K562 (cell line): ENCODE measurements around the gene RNF150. TPM values are rescaled to one million over a fixed set of nuclear protein-coding genes. Genes with fewer than 3 reads are reported as not detected.

Source experiments
- ATAC-seq: fragments of 200-7000 bp; cut with Tn5 transposase; 3 replicates; pipeline ENCODE4 v1.9.1; 2020; ENCODE audit warnings: moderate library complexity
- BruUV-seq: library from RNA; stranded (reverse); fragments of 400-500 nt; replicated peaks from 2 replicates; lab custom pipeline; 2021; lab: Mats Ljungman, UMichigan
- CTCF ChIA-PET: fragments of 300-600 bp; formaldehyde crosslinking; extraction: SDS; loops from one replicate; lab custom pipeline; 2021; ENCODE audit warnings: low intra/inter-chr PET ratio; lab: Yijun Ruan, JAX
- POLR2A ChIA-PET: fragments of 300-600, 350-650 bp; sonication (Branson Sonifier 250); formaldehyde crosslinking; extraction: SDS; loops from one replicate; lab custom pipeline; 2021; ENCODE audit warnings: antibody characterized with exemption, inconsistent platforms; lab: Yijun Ruan, JAX
- DNase-seq, 4 experiments: peaks; one replicate each; pipeline versions ENCODE4 v3.0.0 to v3.0.0-alpha.2; 2011 to 2018; ENCODE audit warnings: low spot score in 3 of 4, mixed read lengths in 3 of 4; ENCODE audit errors: extremely low read depth in 1 of 4
- FAIRE-seq: peaks from 2 replicates; lab custom pipeline; 2011; peaks lifted over from hg19 to GRCh38; lab: Jason Lieb, UNC
- H2AFZ ChIP-seq: 2 replicates; pipeline ENCODE4 v1.6.0; 2011; ENCODE audit warnings: low read depth, low read length, control low read depth, inconsistent platforms
- H3K27ac ChIP-seq: fragments of 200-600 bp; 3 replicates; pipeline ENCODE4 v1.8.0; 2011; ENCODE audit warnings: low read depth, mild to moderate bottlenecking, control low read depth, inconsistent platforms, low read length, moderate library complexity, mixed read lengths; ENCODE audit errors: extremely low read depth
- H3K27me3 ChIP-seq, 2 experiments: fragments of 300-600 bp in 1 of 2; 2 replicates in 1 of 2; 3 replicates in 1 of 2; pipeline versions ENCODE4 v1.6.0 to v1.8.0; 2011; ENCODE audit warnings: inconsistent platforms in 2 of 2, low read length in 2 of 2, mild to moderate bottlenecking in 1 of 2, mixed read lengths in 1 of 2, moderate library complexity in 1 of 2; ENCODE audit not compliant: control insufficient read depth in 2 of 2, insufficient read depth in 2 of 2
- H3K36me3 ChIP-seq: fragments of 300-600 bp; 3 replicates; pipeline ENCODE4 v1.8.0; 2011; ENCODE audit warnings: mild to moderate bottlenecking, low read length, inconsistent platforms; ENCODE audit not compliant: control insufficient read depth, insufficient read depth
- H3K4me1 ChIP-seq, 2 experiments: fragments of 200-600 bp in 1 of 2; replicated peaks in 1 of 2; 2 replicates in 1 of 2; 3 replicates in 1 of 2; pipeline versions ENCODE4 v1.5.1 to v1.8.0; 2011; ENCODE audit warnings: inconsistent platforms in 2 of 2, low read length in 2 of 2, mild to moderate bottlenecking in 1 of 2, mixed read lengths in 1 of 2, moderate library complexity in 1 of 2; ENCODE audit not compliant: control insufficient read depth in 2 of 2, insufficient read depth in 2 of 2
- H3K4me2 ChIP-seq: 2 replicates; pipeline ENCODE4 v1.6.1; 2011; ENCODE audit warnings: low read length, control low read depth, inconsistent platforms, mixed read lengths; ENCODE audit not compliant: insufficient read depth
- H3K4me3 ChIP-seq: fragments of 200-600 bp; sonication (generic), shearing (Covaris generic); 2 replicates; pipeline ENCODE4 v1.5.1; 2016; ENCODE audit warnings: control low read depth, inconsistent platforms
- H3K79me2 ChIP-seq: fragments of 200-600 bp; 3 replicates; pipeline ENCODE4 v1.8.0; 2011; ENCODE audit warnings: low read length, inconsistent platforms; ENCODE audit not compliant: control insufficient read depth, insufficient read depth
- H3K9ac ChIP-seq, 2 experiments: 2 replicates each; pipeline versions ENCODE4 v1.6.0 to v1.6.1; 2011; ENCODE audit warnings: low read depth in 2 of 2, low read length in 2 of 2, control low read depth in 1 of 2, inconsistent platforms in 1 of 2, mild to moderate bottlenecking in 1 of 2, mixed read lengths in 1 of 2; ENCODE audit not compliant: insufficient read depth in 1 of 2
- H3K9me1 ChIP-seq: one replicate; pipeline ENCODE4 v1.6.0; 2011; ENCODE audit warnings: inconsistent platforms, mild to moderate bottlenecking, low read length, moderate library complexity; ENCODE audit not compliant: control insufficient read depth, insufficient read depth
- H3K9me3 ChIP-seq: replicated peaks from 2 replicates; pipeline ENCODE4 v1.5.1; 2011; ENCODE audit warnings: low read depth, low read length, inconsistent platforms; ENCODE audit not compliant: control insufficient read depth, insufficient read depth
- H4K20me1 ChIP-seq: replicated peaks from 2 replicates; pipeline ENCODE4 v1.6.1; 2011; ENCODE audit warnings: low read length, inconsistent platforms, mixed read lengths; ENCODE audit not compliant: control insufficient read depth, insufficient read depth
- CHD4 ChIP-seq: fragments of 200-600 bp; sonication (generic); IDR thresholded peaks from 3 replicates; pipeline ENCODE4 v1.6.1; 2012; ENCODE audit warnings: low read depth, mild to moderate bottlenecking, mixed read lengths, low read length, inconsistent platforms; ENCODE audit not compliant: insufficient read depth, insufficient replicate concordance, poor library complexity, severe bottlenecking
- EHMT2 ChIP-seq: fragments of 450-650 bp; IDR thresholded peaks from 2 replicates; pipeline ENCODE4 v1.6.1; 2018; ENCODE audit warnings: antibody characterized with exemption
- HMGN3 ChIP-seq: IDR thresholded peaks from 2 replicates; pipeline ENCODE4 v1.6.1; 2011; ENCODE audit warnings: borderline replicate concordance, low read depth, mild to moderate bottlenecking, mixed read lengths, low read length; ENCODE audit not compliant: insufficient read length; ENCODE audit errors: extremely low read depth
- IRF1 ChIP-seq: sonication (generic); formaldehyde crosslinking; IDR thresholded peaks from 2 replicates; pipeline ENCODE4 v1.8.0; 2022; ENCODE audit warnings: missing genetic modification reagents, mild to moderate bottlenecking, borderline replicate concordance
- KLF10 ChIP-seq: fragments of 250-450 bp; sonication (Bioruptor Pico); IDR thresholded peaks from 2 replicates; pipeline ENCODE4 v1.6.1; 2021; ENCODE audit warnings: matching md5 sums
- PHF21A ChIP-seq: fragments of 450-650 bp; IDR thresholded peaks from 2 replicates; pipeline ENCODE4 v1.6.1; 2017; ENCODE audit warnings: low read depth, borderline replicate concordance
- REST ChIP-seq, 2 experiments: fragments of 450-650 bp; formaldehyde crosslinking in 1 of 2; IDR thresholded peaks; 2 replicates each; pipeline versions ENCODE4 v1.4.0 to v1.6.1; 2014 to 2020; ENCODE audit warnings: mild to moderate bottlenecking in 2 of 2, borderline replicate concordance in 1 of 2, low read depth in 1 of 2
- RFX7 ChIP-seq: fragments of 250-450 bp; sonication (Bioruptor Pico); IDR thresholded peaks from 2 replicates; pipeline ENCODE4 v1.5.1; 2021; ENCODE audit warnings: mild to moderate bottlenecking
- SMARCA5 ChIP-seq: fragments of 450-650 bp; IDR thresholded peaks from 2 replicates; pipeline ENCODE4 v1.6.1; 2016
- ZNF354B ChIP-seq: fragments of 250-450 bp; sonication (Bioruptor Pico); IDR thresholded peaks from 2 replicates; pipeline ENCODE4 v1.4.0; 2020
- ZNF778 ChIP-seq: fragments of 450-650 bp; formaldehyde crosslinking; IDR thresholded peaks from 2 replicates; pipeline ENCODE4 v1.4.0; 2020; ENCODE audit warnings: mild to moderate bottlenecking, moderate library complexity
- WGBS: fragments of 100-300 bp; shearing (Covaris generic); methylation state at CpG from one replicate; pipeline ENCODE4 v1.1.6; 2016; ENCODE audit warnings: low coverage, mixed read lengths; ENCODE audit not compliant: insufficient coverage; ENCODE audit errors: missing lambda C conversion rate; 5-methylcytosine and 5-hydroxymethylcytosine counted together
- in situ Hi-C: fragments of 300-500 bp; cut with MboI; formaldehyde crosslinking; loops from 4 replicates; pipeline ENCODE4 v1.15.0; 2018; ENCODE audit warnings: inconsistent platforms, mixed read lengths
- intact Hi-C: fragments of 100-400 bp; cut with micrococcal nuclease; formaldehyde crosslinking; loops from 2 replicates; pipeline ENCODE4 v1.14.2; 2022
- polyA plus RNA-seq, 8 experiments: library from polyadenylated mRNA; depleted of rRNA in 4 of 8; stranded (reverse) in 5 of 8; unstranded in 3 of 8; fragments of >200 nt; fragmentation: Nextera tagmentation in 2 of 8; fragmentation: Illumina TruSeq in 1 of 8; extraction: Ambion mirVana in 2 of 8; extraction: Trizol in 1 of 8; gene quantifications; 2 replicates each; pipeline versions ENCODE4 v1.2.1 to v1.2.3, GENCODE V29; 2011 to 2014; ENCODE audit warnings: inconsistent platforms in 1 of 8, missing spikeins in 1 of 8
- total RNA-seq, 7 experiments: library from RNA; depleted of rRNA in 6 of 7; stranded (reverse); fragments of >200 nt in 6 of 7; fragmentation: Illumina TruSeq in 2 of 7; extraction: Trizol in 2 of 7; gene quantifications; 2 replicates each; pipeline versions ENCODE4 v1.2.1 to v1.2.3, GENCODE V29; 2011 to 2021; ENCODE audit warnings: low replicate concordance in 1 of 7
- TF ChIP-seq, protein P1 (sequence below): sonication (generic); formaldehyde crosslinking; IDR thresholded peaks from 2 replicates; pipeline ENCODE4 v1.8.0; 2022; ENCODE audit warnings: mild to moderate bottlenecking, missing genetic modification reagents

RNF150 gene
- total and polyA plus RNA-seq, 9 of the 15 experiments (the other 6 are each of a cell fraction or from before 2014, with no cell fraction given), result 0.09 TPM; not detected in 8

- 0% methylated on average over 2 of the region's 2 CpGs for WGBS
- BruUV-seq, result no TSS peak
- H3K9me3 ChIP-seq, result no peaks in the 10 kb centered on the region
- no peak for TF ChIP-seq ZNF354B (CRISPR knock-in tag)
- TF ChIP-seq SMARCA5, result no peak
- TF ChIP-seq CHD4, result no peak
- TF ChIP-seq EHMT2, result no peak
- no peak for TF ChIP-seq PHF21A
- TF ChIP-seq, protein P1, sequence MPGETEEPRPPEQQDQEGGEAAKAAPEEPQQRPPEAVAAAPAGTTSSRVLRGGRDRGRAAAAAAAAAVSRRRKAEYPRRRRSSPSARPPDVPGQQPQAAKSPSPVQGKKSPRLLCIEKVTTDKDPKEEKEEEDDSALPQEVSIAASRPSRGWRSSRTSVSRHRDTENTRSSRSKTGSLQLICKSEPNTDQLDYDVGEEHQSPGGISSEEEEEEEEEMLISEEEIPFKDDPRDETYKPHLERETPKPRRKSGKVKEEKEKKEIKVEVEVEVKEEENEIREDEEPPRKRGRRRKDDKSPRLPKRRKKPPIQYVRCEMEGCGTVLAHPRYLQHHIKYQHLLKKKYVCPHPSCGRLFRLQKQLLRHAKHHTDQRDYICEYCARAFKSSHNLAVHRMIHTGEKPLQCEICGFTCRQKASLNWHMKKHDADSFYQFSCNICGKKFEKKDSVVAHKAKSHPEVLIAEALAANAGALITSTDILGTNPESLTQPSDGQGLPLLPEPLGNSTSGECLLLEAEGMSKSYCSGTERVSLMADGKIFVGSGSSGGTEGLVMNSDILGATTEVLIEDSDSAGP (CRISPR knock-in tag), result no peak
- TF ChIP-seq KLF10 (CRISPR knock-in tag), result no peak
- no peak for TF ChIP-seq RFX7 (CRISPR knock-in tag)
- TF ChIP-seq IRF1, result no peak
- TF ChIP-seq HMGN3, result no peak
- TF ChIP-seq REST (IDR thresholded peaks at IDR 0.05; ENCODE audit: borderline replicate concordance), result no peak
- no peak for TF ChIP-seq REST (CRISPR knock-in tag; IDR thresholded peaks at IDR 0.05; ENCODE audit: low read depth)
- no peak for TF ChIP-seq ZNF778
Observed at GRCh38 chr4:140944199-140944515, 189.1 kb downstream of the RNF150 start.

More at GRCh38 chr4:140944199-140944515, 189.1 kb downstream of the RNF150 start:
- ATAC-seq, result no peak
- H3K27me3 ChIP-seq, result no peaks in the 10 kb centered on the region; a peak in 1 of 5 replicates
- POLR2A ChIA-PET, result no interaction called here
- H3K36me3 ChIP-seq, result no peaks in the 10 kb centered on the region
- in situ Hi-C loops (no loop called here), intact Hi-C loops (no loop called here)
- no peak for FAIRE-seq
- H3K27ac ChIP-seq, result no peak overlapping the region
- no peak overlapping the region for H3K4me3 ChIP-seq
- H4K20me1 ChIP-seq, result no peaks in the 10 kb centered on the region
- no peak overlapping the region for H3K9ac ChIP-seq
- H3K4me1 ChIP-seq, result no peaks in the 10 kb centered on the region
- no peak for DNase-seq
- H3K9me1 ChIP-seq, result no peaks in the 10 kb centered on the region
- no peak overlapping the region for H3K4me2 ChIP-seq
- CTCF ChIA-PET, result no interaction called here
- H2AFZ ChIP-seq, result no peak overlapping the region
- no peaks in the 10 kb centered on the region for H3K79me2 ChIP-seq
